ENCODE results near the gene ZBTB39. TPM values are rescaled to one million over a fixed set of nuclear protein-coding genes. Genes with fewer than 3 reads are reported as not detected.
"Not testable (repeated sequence)": the region's sequence is repeated elsewhere in the genome, so short reads cannot be mapped to it uniquely, and the experiment has no call there.

ZBTB39 gene
- total RNA-seq, 1 experiment from 2014 or later, result 4.9 TPM

DNA sequence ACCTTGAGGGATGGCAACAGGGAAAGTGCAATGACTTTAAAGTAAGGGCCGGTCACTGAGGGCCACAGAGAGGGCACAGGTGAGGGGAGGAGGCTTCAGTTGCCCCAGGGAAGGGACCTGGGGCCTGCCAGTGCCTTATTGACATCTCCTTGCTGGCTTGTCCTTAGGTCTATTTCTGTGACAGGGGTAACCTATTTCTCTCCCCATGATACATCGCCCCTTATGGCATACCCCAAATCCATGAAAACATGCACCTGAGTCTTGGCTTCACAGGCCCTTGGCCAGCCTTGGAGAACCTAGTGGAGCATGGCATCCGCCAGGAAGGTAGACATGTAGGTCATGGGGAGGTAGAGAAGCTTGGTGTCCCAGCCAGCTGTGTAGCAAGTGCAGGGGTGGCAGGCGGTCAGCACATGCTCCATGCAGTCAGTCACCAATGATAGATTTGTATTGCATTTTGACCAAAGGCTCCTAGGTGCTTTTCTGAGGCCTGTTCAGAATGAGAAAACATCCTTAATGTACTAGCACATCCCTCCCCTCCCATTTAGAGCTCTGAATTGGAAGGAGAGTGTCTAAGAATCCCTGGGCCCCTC is 25.3 kb downstream of the ZBTB39 start:
- DNase-seq (ENCODE audit: low read depth), result no peak

DNA sequence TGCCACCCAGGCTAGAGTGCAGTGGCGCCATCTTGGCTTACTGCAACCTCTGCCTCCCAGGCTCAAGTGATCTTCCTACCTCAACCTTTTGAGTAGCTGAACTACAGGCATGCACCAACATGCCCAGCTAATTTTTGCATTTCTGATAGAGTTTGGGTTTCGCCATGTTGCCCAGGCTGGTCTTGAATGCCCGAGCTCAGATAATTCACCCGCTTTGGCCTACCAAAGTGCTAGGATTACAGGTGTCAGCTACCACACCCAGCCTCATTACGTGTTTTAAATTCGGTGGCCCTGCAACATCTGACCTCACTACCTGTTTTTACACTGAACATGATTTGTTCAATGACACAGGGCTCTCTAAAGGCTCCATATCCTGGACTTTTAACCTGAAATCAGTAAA is 26.1 kb downstream of the ZBTB39 start:
- no peak for DNase-seq (ENCODE audit: low read depth)

DNA sequence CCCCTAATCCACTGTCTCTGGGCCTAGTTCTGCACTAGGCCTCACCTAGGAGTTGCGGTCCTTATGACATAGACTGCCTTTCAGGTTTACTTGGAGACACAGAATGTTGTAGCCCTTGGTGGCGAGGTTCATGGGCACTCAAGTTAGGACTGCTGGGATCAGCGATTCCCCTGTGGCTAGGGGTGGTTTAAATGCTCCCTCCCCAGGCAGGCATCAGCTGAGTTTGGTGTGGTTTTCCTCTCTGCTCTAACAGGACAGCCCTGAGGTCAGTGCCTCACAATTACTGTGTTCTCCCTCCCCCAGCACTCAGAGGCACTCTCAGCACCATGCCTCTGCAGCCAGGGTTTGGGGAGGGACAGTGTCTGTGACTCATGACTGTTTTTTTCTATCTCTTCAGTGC is 26.7 kb downstream of the ZBTB39 start:
- DNase-seq (ENCODE audit: low read depth), result no peak

DNA sequence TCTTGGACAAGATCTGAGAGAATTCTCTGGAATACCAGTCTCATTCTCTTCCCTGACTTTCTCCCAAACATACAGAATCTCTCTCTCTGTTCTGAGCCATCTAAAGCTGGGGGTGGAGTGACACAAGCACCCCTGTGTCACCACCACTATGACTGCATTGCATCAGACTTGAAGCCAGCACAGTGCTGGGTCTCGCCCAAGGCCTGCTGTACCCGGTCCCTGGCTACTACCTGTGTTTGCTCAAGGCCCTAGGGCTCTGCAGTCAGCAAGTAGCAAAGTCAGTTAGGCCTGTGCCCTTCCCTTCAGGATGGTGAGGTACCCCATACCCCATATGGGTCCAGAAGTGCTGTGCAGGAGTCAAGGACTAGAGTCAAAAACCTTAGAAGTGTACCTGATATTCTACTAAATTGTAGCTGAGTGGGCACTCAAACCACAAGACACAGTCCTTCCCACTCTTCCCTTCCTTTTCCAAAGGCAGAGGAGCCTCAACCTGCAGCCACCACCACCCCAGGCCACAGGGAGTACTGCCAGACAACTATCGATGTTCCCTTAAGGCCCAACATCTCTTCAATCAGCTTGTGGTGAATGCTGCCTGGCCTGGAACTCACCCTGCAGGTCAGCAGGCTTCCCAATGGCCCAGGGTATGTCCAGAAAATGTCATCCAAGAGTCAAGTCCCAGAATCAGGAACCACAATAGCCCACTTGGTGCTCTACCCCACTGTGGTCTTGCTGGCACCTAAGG is 27.8 kb downstream of the ZBTB39 start:
- DNase-seq (ENCODE audit: low read depth), result no peak

DNA sequence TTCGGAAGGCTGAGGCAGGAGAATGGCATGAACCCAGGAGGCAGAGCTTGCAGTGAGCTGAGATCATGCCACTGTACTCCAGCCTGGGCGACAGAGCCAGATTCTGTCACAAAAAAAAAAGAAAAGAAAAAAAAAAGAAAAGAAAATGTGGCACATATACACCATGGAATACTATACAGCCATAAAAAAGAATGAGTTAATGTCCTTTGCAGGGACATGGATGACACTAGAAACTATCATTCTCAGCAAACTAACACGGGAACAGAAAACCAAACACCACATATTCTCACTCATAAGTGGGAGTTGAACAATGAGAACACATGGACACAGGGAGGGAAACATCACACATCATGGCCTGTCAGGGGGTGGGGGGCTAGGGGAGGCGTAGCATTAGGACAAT is 29.0 kb downstream of the ZBTB39 start:
- not testable (repeated sequence) for DNase-seq (ENCODE audit: low read depth)

DNA sequence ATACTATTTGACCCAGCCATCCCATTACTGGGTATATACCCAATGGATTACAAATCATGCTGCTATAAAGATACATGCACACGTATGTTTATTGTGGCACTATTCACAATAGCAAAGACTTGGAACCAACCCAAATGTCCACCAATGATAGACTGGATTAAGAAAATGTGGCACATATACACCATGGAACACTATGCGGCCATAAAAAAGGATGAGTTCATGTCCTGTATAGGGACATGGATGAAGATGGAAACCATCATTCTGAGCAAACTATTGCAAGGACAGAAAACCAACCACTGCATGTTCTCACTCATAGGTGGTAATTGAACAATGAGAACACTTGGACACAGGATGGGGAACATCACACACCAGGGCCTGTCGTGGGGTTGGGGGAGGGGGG is 32.1 kb downstream of the ZBTB39 start:
- DNase-seq (ENCODE audit: low read depth), result not testable (repeated sequence)

DNA sequence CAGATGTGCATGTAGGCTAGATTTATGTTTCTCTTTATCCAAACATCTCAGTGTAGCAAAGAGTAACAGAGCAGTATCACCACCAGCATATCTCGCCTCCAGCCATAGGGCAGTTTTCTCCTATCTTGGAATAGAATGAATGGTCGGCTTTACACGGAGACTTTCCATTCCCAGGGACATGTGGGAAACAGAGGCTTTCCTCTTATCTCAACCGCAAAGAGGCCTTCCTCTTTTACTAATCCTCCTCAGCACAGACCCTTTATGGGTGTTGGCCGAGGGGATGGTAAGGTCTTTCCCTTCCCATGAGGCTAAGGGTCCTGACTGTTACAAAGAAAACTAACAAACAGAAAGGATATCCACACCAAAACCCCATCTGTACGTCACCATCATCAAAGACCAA is 37.4 kb downstream of the ZBTB39 start:
- not testable (repeated sequence) for DNase-seq (ENCODE audit: low read depth)

DNA sequence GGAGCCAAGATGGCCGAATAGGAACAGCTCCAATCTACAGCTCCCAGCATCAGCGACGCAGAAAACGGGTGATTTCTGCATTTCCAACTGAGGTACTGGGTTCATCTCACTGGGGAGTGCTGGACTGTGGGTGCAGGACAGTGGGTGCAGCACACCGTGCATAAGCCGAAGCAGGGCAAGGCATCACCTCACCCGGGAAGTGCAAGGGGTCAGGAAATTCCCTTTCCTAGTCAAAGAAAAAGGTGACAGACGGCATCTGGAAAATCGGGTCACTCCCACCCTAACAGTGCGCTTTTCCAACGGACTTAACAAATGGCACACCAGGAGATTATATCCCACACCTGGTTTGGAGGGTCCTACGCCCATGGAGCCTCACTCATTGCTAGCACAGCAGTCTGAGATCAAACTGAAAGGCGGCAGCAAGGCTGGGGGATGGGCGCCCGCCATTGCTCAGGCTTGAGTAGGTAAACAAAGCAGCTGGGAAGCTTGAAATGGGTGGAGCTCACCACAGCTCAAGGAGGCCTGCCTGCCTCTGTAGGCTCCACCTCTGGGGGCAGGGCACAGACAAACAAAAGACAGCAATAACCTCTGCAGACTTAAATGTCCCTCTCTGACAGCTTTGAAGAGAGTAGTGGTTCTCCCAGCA is 40.2 kb downstream of the ZBTB39 start:
- DNase-seq (ENCODE audit: low read depth), result not testable (repeated sequence)

DNA sequence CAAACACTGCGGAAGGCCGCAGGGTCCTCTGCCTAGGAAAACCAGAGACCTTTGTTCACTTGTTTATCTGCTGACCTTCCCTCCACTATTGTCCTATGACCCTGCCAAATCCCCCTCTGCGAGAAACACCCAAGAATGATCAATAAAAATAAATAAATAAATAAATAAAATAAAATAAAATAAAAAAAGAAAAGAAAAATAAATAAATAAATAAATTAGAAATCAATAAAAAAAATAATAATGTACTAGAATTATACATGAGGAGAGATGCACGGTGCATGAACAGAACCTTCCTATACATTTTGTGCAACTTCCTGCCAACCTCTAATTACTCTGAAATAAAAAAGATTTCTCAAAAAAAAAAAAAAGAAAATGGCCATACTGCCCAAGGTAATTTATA is 41.2 kb downstream of the ZBTB39 start:
- DNase-seq (ENCODE audit: low read depth), result not testable (repeated sequence)

DNA sequence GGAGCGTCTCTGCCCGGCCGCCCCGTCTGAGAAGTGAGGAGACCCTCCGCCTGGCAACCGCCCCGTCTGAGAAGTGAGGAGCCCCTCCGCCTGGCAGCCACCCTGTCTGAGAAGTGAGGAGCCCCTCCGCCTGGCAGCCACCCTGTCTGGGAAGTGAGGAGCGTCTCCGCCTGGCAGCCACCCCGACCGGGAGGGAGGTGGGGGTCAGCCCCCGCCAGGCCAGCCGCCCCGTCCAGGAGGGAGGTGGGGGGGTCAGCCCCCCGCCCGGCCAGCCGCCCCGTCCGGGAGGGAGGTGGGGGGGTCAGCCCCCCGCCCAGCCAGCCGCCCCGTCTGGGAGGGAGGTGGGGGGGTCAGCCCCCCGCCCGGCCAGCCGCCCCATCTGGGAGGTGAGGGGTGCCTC is 42.8 kb downstream of the ZBTB39 start:
- not testable (repeated sequence) for DNase-seq (ENCODE audit: low read depth)

DNA sequence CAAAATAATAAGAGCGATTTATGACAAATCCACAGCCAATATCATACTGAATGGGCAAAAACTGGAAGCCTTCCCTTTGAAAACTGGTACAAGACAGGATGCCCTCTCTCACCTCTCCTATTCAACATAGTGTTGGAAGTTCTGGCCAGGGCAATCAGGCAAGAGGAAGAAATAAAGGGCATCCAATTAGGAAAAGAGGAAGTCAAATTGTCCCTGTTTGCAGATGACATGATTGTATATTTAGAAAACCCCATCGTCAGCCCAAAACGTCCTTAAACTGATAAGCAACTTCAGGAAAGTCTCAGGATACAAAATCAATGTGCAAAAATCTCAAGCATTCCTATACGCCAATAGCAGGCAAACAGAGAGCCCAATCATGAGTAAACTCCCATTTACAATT is 44.1 kb downstream of the ZBTB39 start:
- DNase-seq (ENCODE audit: low read depth), result not testable (repeated sequence)

DNA sequence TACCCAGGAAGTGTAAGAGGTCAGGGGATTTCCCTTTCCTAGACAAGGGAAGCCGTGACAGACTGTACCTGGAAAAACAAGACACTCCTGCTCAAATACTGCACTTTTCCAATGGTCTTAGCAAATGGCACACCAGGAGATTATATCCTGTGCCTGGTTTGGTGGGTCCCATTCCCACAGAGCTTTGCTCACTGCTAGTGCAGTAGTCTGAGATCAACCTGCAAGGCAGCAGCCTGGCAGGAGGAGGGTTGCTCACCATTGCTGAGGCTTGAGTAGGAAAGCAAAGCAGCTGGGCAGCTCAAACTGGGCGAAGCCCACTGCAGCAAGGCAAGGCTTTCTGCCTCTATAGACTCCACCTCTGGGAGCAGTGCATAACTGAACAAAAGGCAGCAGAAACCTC is 47.9 kb downstream of the ZBTB39 start:
- no peak for DNase-seq (ENCODE audit: low read depth)

DNA sequence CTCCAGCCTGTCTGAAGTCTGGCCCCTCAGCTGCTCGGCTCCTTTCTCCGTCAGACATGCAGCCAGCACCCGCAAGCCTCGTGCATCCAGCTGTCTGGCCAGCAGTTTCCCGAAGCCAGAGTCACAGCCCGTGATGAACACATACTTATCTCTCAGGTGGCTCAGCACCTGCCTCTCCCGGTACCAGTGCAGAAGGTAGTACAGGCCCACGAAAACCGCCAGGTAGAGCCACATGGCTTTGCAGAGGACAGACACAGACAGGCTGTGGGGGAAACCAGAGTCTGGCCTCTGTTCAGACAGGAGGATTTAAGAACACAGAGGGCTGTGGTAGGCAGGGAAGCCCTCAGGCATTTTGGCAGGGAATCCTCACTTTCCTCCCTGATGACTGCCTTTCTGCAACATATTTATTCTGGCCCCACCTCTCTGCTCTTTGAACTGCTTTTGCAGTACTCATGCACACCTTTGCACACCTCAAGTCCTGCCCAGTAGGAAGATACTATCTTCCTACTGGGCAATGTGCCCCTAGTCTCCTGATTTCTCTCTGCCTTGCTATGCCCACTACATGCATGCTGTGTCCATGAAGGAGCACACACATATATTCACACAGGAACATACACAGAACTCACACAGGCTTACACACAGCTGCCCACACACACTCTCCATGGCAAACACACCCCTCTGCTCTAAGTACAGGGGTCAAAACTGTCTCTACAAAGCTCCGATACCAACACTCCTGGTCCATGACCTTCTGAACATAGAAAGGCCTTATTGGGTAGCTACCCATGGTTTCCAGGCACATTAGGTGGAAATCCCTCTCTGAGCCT is 48.9 kb downstream of the ZBTB39 start, which contains the start of gene RDH16:
Gene RDH16, minus strand, starts transcription at position 380 of the 824 bp plus-strand sequence. Its CDS starts 146 bp downstream, at position 234.
- DNase-seq (ENCODE audit: low read depth), result no peak

DNA sequence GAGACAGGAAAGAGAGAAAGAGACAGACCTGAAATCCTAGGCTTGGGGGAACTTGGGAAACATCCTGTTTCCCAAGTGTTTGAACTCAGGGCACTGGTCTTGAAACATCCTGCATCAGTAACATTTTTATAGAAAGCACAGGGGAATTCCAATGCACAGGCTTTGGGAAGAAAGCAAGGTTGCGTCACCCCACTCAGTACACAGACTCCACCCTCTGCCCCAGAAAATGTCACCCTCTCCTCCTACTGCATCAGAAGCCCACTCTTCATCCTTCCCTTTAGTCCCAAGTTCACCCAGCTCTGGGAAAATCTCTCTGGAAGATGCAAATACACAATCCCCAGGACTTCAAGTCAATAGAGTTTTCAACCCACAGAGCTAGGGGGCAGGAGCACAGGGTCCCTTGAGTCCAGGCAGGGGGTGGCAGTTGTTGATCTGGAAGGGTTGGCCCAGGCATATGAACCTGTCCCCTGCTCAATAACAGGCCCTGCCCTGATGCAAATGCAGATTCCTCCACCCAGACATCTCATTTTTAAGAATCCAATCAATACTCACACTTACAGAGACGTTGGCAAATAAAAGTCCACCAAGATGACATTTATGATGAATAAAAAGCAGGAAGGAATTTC is 50.6 kb downstream of the ZBTB39 start:
- no peak for DNase-seq (ENCODE audit: low read depth)

DNA sequence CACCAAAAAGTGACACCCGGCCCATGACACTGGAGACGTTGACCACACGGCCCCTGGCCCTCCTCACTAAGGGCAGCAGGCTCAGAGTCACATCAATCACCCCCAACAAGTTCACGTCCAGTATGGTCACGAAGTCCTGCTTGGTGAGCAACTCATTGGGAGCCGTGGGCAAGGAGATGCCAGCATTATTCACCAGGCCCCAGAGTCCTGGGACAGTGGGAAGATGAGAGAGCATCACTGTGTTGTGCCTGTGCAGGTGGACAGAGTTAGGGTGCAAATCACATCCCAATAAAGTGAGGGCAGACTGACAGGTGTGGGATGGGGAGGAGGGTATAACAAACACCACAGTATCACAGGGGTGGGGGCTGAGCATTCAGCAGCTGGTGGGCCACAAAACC is 51.4 kb downstream of the ZBTB39 start:
- no peak for DNase-seq (ENCODE audit: low read depth)

DNA sequence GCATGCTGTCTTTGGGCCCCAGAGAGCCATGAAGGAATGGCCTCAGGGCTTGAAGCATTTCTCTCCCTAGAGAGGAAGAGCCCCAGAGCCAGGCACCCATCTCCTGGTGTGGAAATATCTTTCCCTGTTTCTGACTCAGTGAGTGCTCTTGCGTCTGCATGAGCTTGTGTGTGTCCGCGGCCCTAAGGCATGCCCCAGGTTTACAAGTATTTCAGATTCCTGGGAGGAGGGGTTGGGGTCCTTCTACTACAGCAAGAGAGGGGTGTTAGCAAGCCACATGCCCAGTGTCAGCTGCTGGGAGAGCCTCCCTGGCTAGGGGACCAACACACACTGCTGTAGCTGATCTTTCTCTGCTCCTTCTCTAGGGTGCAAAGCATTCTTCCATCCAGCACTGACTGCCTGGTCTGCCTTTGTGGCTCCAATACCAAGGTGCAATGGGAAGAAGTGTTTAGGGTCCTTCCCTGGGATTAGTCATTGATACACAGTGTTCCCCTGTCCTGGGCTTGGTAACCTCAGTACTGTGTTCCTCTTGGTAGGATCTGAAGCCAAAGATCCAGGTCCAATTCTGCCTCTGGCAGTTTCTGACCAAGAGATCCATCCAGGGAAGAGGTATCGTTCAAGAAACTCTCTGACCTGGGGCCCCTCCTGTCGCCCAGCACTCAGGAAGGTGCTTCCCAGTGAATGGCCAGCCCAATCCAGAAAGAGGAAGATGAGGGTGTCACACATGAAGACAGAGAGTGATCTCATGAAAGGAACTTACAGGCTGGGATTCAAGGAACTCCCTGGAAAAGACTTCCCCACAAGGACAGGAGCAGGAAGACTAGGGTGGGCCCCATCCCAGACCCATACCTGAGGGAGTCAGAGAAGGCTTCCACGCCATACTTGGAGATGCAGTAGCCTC is 52.0 kb downstream of the ZBTB39 start:
- DNase-seq (ENCODE audit: low read depth), result no peak

DNA sequence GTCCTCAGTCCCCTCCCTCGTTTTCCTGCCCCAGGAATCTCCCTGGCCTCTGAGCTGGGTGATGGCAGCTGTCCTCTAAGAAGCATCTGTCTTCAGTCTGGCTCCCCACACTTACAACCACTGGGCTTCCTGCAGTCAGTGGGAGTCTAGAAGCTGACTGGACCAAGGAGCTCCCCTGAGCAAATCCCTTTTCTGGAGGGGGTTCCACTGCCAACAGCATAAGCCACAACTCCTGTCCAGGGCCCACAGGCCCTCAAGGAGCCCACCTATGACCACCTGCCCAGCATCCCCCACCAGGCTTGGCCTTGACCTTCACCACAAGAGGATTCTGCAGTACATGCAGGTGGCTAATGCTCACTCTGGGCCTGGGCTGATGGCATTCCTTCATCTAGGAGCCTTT is 53.0 kb downstream of the ZBTB39 start:
- no peak for DNase-seq (ENCODE audit: low read depth)

DNA sequence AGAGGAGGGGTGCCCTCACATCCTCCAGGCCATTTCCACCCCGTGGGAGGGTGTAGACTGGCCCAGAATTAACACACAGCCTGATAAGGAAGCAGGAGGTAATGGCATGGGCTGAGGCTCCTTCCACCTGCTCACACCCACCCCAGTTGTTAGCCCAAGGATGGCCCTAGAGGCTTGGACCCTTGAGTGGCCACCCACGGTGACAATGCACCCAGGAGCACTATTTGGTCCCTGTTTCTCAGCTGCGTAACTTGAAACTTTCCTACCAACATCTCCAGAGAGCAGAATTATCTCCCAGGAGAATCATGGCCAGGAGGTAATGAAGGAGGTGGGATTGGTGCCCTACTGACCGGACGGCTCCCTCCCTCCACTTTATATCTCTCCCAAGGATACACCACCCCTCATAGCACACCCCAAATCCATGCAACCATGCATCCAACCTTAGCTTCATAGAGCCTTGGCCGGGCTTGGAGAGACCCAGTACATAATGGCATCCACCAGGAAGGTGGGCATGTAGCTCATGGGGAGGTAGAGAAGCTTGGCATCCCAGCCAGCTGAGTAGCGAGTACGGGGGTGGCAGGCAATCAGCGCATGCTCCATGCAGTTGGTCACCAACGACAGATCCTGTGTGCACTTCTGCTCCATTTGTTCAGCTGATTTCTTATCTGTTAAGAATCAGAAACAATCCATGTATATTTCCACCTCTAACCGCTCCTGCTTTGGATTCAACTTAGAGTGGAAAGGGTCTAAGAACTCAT is 54.6 kb downstream of the ZBTB39 start:
- DNase-seq (ENCODE audit: low read depth), result no peak

DNA sequence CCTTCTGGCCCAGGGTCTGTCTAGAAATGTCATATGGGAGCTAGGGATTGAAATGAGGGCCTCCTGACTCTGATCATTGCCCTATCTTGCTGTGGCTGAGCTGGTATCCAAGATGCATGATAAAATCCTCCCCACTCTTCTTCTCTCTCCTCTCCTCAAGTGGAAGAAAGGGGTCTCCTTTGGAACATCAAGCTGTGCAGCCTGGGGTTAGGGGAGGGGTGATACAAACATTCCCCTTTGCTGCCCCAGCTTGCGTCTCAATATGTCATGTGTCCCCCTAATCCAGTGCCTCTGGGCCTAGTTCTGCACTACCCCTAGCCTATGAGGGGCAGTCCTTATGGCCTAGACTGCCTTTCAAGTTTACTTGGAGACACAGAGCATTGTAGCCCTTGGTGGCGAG is 57.5 kb downstream of the ZBTB39 start:
- DNase-seq (ENCODE audit: low read depth), result no peak

Data from LHCN-M2 (cell line).